K562 (cell line): ENCODE measurements around the gene GPX6. TPM values are rescaled to one million over a fixed set of nuclear protein-coding genes. Genes with fewer than 3 reads are reported as not detected.
A peak's percentile ranks its signal among the peaks of the same experiment; 100 is the strongest.

ENCODE experiments used
- ATAC-seq: fragments of 200-7000 bp; cut with Tn5 transposase; 3 replicates; pipeline ENCODE4 v1.9.1; 2020; ENCODE audit warnings: moderate library complexity
- BruUV-seq: library from RNA; stranded (reverse); fragments of 400-500 nt; replicated peaks from 2 replicates; lab custom pipeline; 2021; lab: Mats Ljungman, UMichigan
- CTCF ChIA-PET: fragments of 300-600 bp; formaldehyde crosslinking; extraction: SDS; loops from one replicate; lab custom pipeline; 2021; ENCODE audit warnings: low intra/inter-chr PET ratio; lab: Yijun Ruan, JAX
- POLR2A ChIA-PET: fragments of 300-600, 350-650 bp; sonication (Branson Sonifier 250); formaldehyde crosslinking; extraction: SDS; loops from one replicate; lab custom pipeline; 2021; ENCODE audit warnings: antibody characterized with exemption, inconsistent platforms; lab: Yijun Ruan, JAX
- DNase-seq, 4 experiments: peaks; one replicate each; pipeline versions ENCODE4 v3.0.0 to v3.0.0-alpha.2; 2011 to 2018; ENCODE audit warnings: low spot score in 3 of 4, mixed read lengths in 3 of 4; ENCODE audit errors: extremely low read depth in 1 of 4
- FAIRE-seq: peaks from 2 replicates; lab custom pipeline; 2011; peaks lifted over from hg19 to GRCh38; lab: Jason Lieb, UNC
- H2AFZ ChIP-seq: 2 replicates; pipeline ENCODE4 v1.6.0; 2011; ENCODE audit warnings: low read depth, low read length, control low read depth, inconsistent platforms
- H3K27ac ChIP-seq: fragments of 200-600 bp; 3 replicates; pipeline ENCODE4 v1.8.0; 2011; ENCODE audit warnings: low read depth, mild to moderate bottlenecking, control low read depth, inconsistent platforms, low read length, moderate library complexity, mixed read lengths; ENCODE audit errors: extremely low read depth
- H3K27me3 ChIP-seq, 2 experiments: fragments of 300-600 bp in 1 of 2; 2 replicates in 1 of 2; 3 replicates in 1 of 2; pipeline versions ENCODE4 v1.6.0 to v1.8.0; 2011; ENCODE audit warnings: inconsistent platforms in 2 of 2, low read length in 2 of 2, mild to moderate bottlenecking in 1 of 2, mixed read lengths in 1 of 2, moderate library complexity in 1 of 2; ENCODE audit not compliant: control insufficient read depth in 2 of 2, insufficient read depth in 2 of 2
- H3K36me3 ChIP-seq: fragments of 300-600 bp; 3 replicates; pipeline ENCODE4 v1.8.0; 2011; ENCODE audit warnings: mild to moderate bottlenecking, low read length, inconsistent platforms; ENCODE audit not compliant: control insufficient read depth, insufficient read depth
- H3K4me1 ChIP-seq, 2 experiments: fragments of 200-600 bp in 1 of 2; replicated peaks in 1 of 2; 2 replicates in 1 of 2; 3 replicates in 1 of 2; pipeline versions ENCODE4 v1.5.1 to v1.8.0; 2011; ENCODE audit warnings: inconsistent platforms in 2 of 2, low read length in 2 of 2, mild to moderate bottlenecking in 1 of 2, mixed read lengths in 1 of 2, moderate library complexity in 1 of 2; ENCODE audit not compliant: control insufficient read depth in 2 of 2, insufficient read depth in 2 of 2
- H3K4me2 ChIP-seq: 2 replicates; pipeline ENCODE4 v1.6.1; 2011; ENCODE audit warnings: low read length, control low read depth, inconsistent platforms, mixed read lengths; ENCODE audit not compliant: insufficient read depth
- H3K4me3 ChIP-seq: fragments of 200-600 bp; sonication (generic), shearing (Covaris generic); 2 replicates; pipeline ENCODE4 v1.5.1; 2016; ENCODE audit warnings: control low read depth, inconsistent platforms
- H3K79me2 ChIP-seq: fragments of 200-600 bp; 3 replicates; pipeline ENCODE4 v1.8.0; 2011; ENCODE audit warnings: low read length, inconsistent platforms; ENCODE audit not compliant: control insufficient read depth, insufficient read depth
- H3K9ac ChIP-seq, 2 experiments: 2 replicates each; pipeline versions ENCODE4 v1.6.0 to v1.6.1; 2011; ENCODE audit warnings: low read depth in 2 of 2, low read length in 2 of 2, control low read depth in 1 of 2, inconsistent platforms in 1 of 2, mild to moderate bottlenecking in 1 of 2, mixed read lengths in 1 of 2; ENCODE audit not compliant: insufficient read depth in 1 of 2
- H3K9me1 ChIP-seq: one replicate; pipeline ENCODE4 v1.6.0; 2011; ENCODE audit warnings: inconsistent platforms, mild to moderate bottlenecking, low read length, moderate library complexity; ENCODE audit not compliant: control insufficient read depth, insufficient read depth
- H3K9me3 ChIP-seq: replicated peaks from 2 replicates; pipeline ENCODE4 v1.5.1; 2011; ENCODE audit warnings: low read depth, low read length, inconsistent platforms; ENCODE audit not compliant: control insufficient read depth, insufficient read depth
- H4K20me1 ChIP-seq: replicated peaks from 2 replicates; pipeline ENCODE4 v1.6.1; 2011; ENCODE audit warnings: low read length, inconsistent platforms, mixed read lengths; ENCODE audit not compliant: control insufficient read depth, insufficient read depth
- ETV6 ChIP-seq, 3 experiments: fragments of 150-350 bp in 1 of 3; sonication (generic) in 1 of 3; formaldehyde crosslinking in 1 of 3; IDR thresholded peaks; 2 replicates each; pipeline versions ENCODE4 v1.6.1 to v1.8.0; 2014 to 2022; ENCODE audit warnings: borderline replicate concordance in 2 of 3, low read depth in 2 of 3, antibody characterized with exemption in 1 of 3, low read length in 1 of 3, mild to moderate bottlenecking in 1 of 3, missing genetic modification reagents in 1 of 3
- HDAC6 ChIP-seq: IDR thresholded peaks from 2 replicates; pipeline ENCODE4 v1.6.1; 2012; ENCODE audit warnings: low read depth, mild to moderate bottlenecking, control low read depth, inconsistent platforms, low read length, moderate library complexity
- LEF1 ChIP-seq: fragments of 450-650 bp; IDR thresholded peaks from 2 replicates; pipeline ENCODE4 v1.6.1; 2016; ENCODE audit warnings: mild to moderate bottlenecking
- RCOR1 ChIP-seq, 2 experiments: IDR thresholded peaks; 2 replicates each; pipeline ENCODE4 v1.6.1; 2012; ENCODE audit warnings: low read depth in 2 of 2, low read length in 2 of 2, borderline replicate concordance in 1 of 2, improper control_type of control experiment in 1 of 2
- SAP30 ChIP-seq: fragments of 200-600 bp; sonication (generic); IDR thresholded peaks from 2 replicates; pipeline ENCODE4 v1.6.1; 2012; ENCODE audit warnings: borderline replicate concordance, low read depth, mild to moderate bottlenecking, moderate library complexity, low read length, control low read depth, inconsistent platforms; ENCODE audit not compliant: insufficient read depth, poor library complexity, severe bottlenecking
- ZNF507 ChIP-seq: conservative IDR thresholded peaks from 2 replicates; pipeline ENCODE4 v1.6.1; 2017; ENCODE audit warnings: missing genetic modification characterization, missing compliant biosample characterization
- WGBS: fragments of 100-300 bp; shearing (Covaris generic); methylation state at CpG from one replicate; pipeline ENCODE4 v1.1.6; 2016; ENCODE audit warnings: low coverage, mixed read lengths; ENCODE audit not compliant: insufficient coverage; ENCODE audit errors: missing lambda C conversion rate; 5-methylcytosine and 5-hydroxymethylcytosine counted together
- in situ Hi-C: fragments of 300-500 bp; cut with MboI; formaldehyde crosslinking; loops from 4 replicates; pipeline ENCODE4 v1.15.0; 2018; ENCODE audit warnings: inconsistent platforms, mixed read lengths
- intact Hi-C: fragments of 100-400 bp; cut with micrococcal nuclease; formaldehyde crosslinking; loops from 2 replicates; pipeline ENCODE4 v1.14.2; 2022
- polyA plus RNA-seq, 8 experiments: library from polyadenylated mRNA; depleted of rRNA in 4 of 8; stranded (reverse) in 5 of 8; unstranded in 3 of 8; fragments of >200 nt; fragmentation: Nextera tagmentation in 2 of 8; fragmentation: Illumina TruSeq in 1 of 8; extraction: Ambion mirVana in 2 of 8; extraction: Trizol in 1 of 8; gene quantifications; 2 replicates each; pipeline versions ENCODE4 v1.2.1 to v1.2.3, GENCODE V29; 2011 to 2014; ENCODE audit warnings: inconsistent platforms in 1 of 8, missing spikeins in 1 of 8
- total RNA-seq, 7 experiments: library from RNA; depleted of rRNA in 6 of 7; stranded (reverse); fragments of >200 nt in 6 of 7; fragmentation: Illumina TruSeq in 2 of 7; extraction: Trizol in 2 of 7; gene quantifications; 2 replicates each; pipeline versions ENCODE4 v1.2.1 to v1.2.3, GENCODE V29; 2011 to 2021; ENCODE audit warnings: low replicate concordance in 1 of 7
- TF ChIP-seq, protein P1 (sequence below): sonication (generic); formaldehyde crosslinking; IDR thresholded peaks from 2 replicates; pipeline ENCODE4 v1.9.0; 2022; ENCODE audit warnings: mild to moderate bottlenecking, missing genetic modification reagents
- TF ChIP-seq, protein P2 (sequence below): sonication (generic); formaldehyde crosslinking; IDR thresholded peaks from 2 replicates; pipeline ENCODE4 v1.9.0; 2022; ENCODE audit warnings: mild to moderate bottlenecking, missing genetic modification reagents

The GPX6 gene
- total and polyA plus RNA-seq, 9 of the 15 experiments (the other 6 are each of a cell fraction or from before 2014, with no cell fraction given): not detected

DNA sequence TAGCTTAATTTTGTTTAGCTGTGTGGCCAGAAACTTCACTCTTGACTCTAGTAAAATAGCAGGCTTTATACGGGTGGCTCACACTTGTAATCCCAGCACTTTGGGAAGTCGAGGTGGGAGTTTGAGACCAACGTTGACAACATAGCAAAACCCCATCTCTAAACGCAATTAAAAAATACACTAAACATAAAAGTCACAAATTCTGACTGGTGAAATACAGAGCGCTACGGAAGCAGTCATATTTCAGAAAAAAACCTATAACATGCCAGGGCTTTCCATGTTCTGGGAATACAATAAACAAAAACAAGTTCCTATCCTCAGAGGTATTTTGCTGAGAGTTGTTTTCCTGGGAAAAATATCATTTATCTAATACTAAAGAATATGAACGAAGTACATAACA, 47.5 kb downstream of the GPX6 start:
- Histone ChIP-seq H3K27me3 (no peaks in the 10 kb centered on the region), H3K9me3 (no peaks in the 10 kb centered on the region), H4K20me1 (no peaks in the 10 kb centered on the region), H3K4me3 (no peak overlapping the region), H3K79me2 (no peaks in the 10 kb centered on the region), H3K36me3 (no peaks in the 10 kb centered on the region), H3K4me2 (no peak overlapping the region), H3K27ac (no peak overlapping the region), H3K4me1 (no peaks in the 10 kb centered on the region), H3K9ac (no peak overlapping the region), H2AFZ (no peak overlapping the region), H3K9me1 (no peaks in the 10 kb centered on the region)
- CTCF ChIA-PET: interaction anchor here (0.6 kb wide), 1 partner anchor 21 kb away, joined by 3 read pairs; no protein-coding TSS in a partner anchor
- peak; percentile 94 for TF ChIP-seq ZNF507 (tag)
- TF ChIP-seq SAP30: no peak
- BruUV-seq: no TSS peak
- DNase-seq (no peak), ATAC-seq (no peak), FAIRE-seq (peak; percentile 54)
- 45% methylated on average over 7 of the region's 7 CpGs for WGBS
- POLR2A ChIA-PET: no interaction called here
- in situ Hi-C loops (no loop called here), intact Hi-C loops (no loop called here)

DNA sequence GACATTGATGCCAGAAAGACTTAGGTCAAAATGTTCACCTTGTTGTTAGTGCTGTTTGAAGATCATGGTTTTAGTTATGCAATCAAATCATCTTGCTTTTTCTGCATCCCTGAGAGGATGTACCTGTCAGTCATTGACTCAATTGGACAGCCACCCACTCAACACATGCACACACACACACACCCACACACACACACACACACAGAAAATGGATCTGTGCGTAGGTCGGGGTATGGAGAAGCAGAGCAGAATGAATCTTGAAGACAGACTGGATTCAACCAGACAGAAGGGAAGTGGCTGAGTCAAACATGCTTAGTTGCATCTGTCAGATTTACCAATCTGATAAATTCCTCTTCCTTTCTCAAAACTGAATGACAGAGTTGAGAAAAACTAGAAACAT, 53.2 kb downstream of the GPX6 start:
- Histone ChIP-seq H3K9ac (no peak overlapping the region), H3K4me3 (no peak overlapping the region), H3K4me2 (no peak overlapping the region), H3K27me3 (no peaks in the 10 kb centered on the region; a peak in 1 of 5 replicates), H3K4me1 (peaks cover 0 to 6% of the 10 kb centered on the region in 2 experiments; a peak in 1 of 5 replicates), H3K79me2 (no peaks in the 10 kb centered on the region), H3K36me3 (no peaks in the 10 kb centered on the region), H3K9me3 (no peaks in the 10 kb centered on the region), H3K9me1 (no peaks in the 10 kb centered on the region), H2AFZ (no peak overlapping the region), H4K20me1 (no peaks in the 10 kb centered on the region), H3K27ac (no peak overlapping the region)
- intact Hi-C loops (no loop called here), in situ Hi-C loops (no loop called here)
- BruUV-seq: no TSS peak
- POLR2A ChIA-PET: no interaction called here
- FAIRE-seq (peak; percentile 58), DNase-seq (peak in 1 of 4 experiments; percentile 27), ATAC-seq (peak; percentile 77)
- CTCF ChIA-PET: no interaction called here
- 3% methylated on average over 2 of the region's 2 CpGs for WGBS
- TF ChIP-seq HDAC6: no peak
- TF ChIP-seq LEF1: peak; percentile 18; the same call in 1 of the 2 replicates
- peak in 1 of 2 experiments; percentile 56; a peak in 1 of 4 replicates for TF ChIP-seq ETV6 (IDR thresholded peaks at IDR 0.05; ENCODE audit: borderline replicate concordance in 1 of 2, low read depth in 2 of 2, low read length in 1 of 2)
- TF ChIP-seq ETV6 (CRISPR knock-in tag; IDR thresholded peaks at IDR 0.05; ENCODE audit: borderline replicate concordance): no peak
- peak in 1 of 2 experiments; percentile 52; a peak in 1 of 4 replicates for TF ChIP-seq RCOR1 (IDR thresholded peaks at IDR 0.05; ENCODE audit: borderline replicate concordance in 1 of 2, low read depth in 2 of 2, low read length in 2 of 2)
- TF ChIP-seq, protein P1, sequence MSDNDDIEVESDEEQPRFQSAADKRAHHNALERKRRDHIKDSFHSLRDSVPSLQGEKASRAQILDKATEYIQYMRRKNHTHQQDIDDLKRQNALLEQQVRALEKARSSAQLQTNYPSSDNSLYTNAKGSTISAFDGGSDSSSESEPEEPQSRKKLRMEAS (CRISPR knock-in tag): no peak
- TF ChIP-seq, protein P2, sequence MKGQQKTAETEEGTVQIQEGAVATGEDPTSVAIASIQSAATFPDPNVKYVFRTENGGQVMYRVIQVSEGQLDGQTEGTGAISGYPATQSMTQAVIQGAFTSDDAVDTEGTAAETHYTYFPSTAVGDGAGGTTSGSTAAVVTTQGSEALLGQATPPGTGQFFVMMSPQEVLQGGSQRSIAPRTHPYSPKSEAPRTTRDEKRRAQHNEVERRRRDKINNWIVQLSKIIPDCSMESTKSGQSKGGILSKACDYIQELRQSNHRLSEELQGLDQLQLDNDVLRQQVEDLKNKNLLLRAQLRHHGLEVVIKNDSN (CRISPR knock-in tag): no peak
